HS-27A (cell line): ENCODE data around the gene DEGS2.
"Not testable (repeated sequence)": the region's sequence is repeated elsewhere in the genome, so short reads cannot be mapped to it uniquely, and the experiment has no call there.

Experiments used
- DNase-seq: peaks from one replicate; pipeline ENCODE4 v3.0.0-alpha.2; 2012; ENCODE audit warnings: low read depth, missing footprints

Gene DEGS2

DNA sequence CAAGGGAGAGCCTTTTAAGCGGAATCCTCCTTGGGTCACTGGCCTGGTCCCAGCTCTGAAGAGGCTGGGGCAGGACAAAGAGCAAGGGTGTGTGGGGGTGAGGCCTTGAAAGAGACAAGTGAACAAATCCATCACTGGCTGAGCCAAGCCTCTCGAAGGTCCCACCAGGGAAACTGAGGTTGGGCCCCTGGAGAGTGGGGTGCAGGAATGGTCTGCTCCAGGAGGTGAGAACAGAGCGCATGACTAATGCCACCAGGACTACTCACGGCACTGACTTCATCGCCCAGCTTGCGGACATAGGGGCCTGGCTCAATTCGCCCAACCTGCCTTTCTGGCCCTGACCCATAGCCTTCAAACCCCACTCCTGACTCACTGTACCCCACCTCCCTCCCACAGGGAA lies 19.2 kb upstream of the DEGS2 start:
- DNase-seq = no peak

DNA sequence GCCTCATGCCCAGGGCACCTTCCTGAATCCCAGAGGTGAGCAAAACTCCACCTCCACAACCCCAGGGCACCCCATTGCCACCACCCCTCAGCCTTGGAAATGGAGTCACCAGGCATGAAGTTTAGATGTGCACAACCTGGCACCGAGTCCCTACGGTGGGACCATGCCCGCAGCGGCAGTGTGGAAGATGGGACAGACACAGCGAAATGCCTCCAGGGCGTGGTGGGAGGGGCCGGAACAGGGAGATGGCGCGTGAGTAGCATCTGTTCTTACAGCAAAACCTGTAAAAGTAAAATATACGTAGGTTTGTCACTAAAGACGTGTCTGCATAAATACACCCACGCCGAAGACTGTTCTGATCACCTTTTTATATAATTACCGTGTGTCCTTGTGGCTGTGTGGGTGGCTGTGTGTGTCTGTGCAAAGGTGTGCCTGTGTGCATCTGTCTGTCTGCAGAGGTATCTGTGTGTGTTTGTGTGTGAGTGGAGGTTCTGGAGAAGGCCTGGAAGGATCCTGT lies 17.4 kb upstream of the DEGS2 start:
- DNase-seq = no peak

- no peak for DNase-seq
Measured at GRCh38 chr14:100173353-100173752, 13.9 kb upstream of the DEGS2 start.

DNA sequence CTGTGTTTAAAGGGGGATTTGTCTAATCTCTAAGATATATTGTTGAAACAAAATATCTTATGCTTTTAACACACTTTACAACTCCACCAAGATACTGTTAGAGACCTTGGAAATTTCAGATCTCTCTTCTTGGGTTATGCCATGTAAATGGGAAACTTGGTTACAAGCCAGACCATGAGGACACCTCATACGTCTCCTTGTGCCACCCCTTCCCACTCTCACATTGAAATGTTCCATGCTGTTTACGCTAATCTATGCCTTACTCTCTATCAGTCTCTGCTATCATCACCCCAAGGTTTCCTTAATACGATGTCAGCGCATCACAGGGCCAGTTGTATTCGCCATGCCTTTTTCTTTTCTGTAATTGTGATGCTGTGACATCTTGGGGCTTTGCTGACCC lies 13.4 kb upstream of the DEGS2 start:
- DNase-seq = no peak

GRCh38 chr14:100170880-100171279 lies 11.4 kb upstream of the DEGS2 start:
- no peak for DNase-seq

- no peak for DNase-seq
Measured at GRCh38 chr14:100168506-100168905, 9.1 kb upstream of the DEGS2 start.

- no peak for DNase-seq
Measured at GRCh38 chr14:100165831-100166440, 6.5 kb upstream of the DEGS2 start.

DNA sequence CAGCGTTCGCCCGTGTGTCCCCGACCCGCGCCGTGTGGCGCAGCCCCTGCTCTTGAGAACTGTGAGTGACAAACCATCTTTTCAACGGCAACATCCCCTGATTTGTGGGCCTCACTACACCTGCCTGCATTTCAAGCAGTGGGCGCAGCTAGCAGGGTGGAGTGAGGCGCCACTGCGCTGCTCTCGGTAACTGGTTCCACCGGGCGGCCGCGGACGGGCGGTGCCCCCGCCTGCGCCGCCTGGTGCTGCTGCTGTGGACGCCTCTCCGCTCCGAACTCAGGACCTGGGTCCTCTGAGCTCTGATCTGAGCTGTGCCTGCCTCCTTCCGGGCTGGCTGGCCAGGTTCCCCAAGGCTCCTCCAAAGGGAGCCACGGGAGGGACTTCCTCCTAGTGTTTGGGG lies 5.9 kb upstream of the DEGS2 start:
- no peak for DNase-seq

GRCh38 chr14:100160534-100160916 lies 1.1 kb upstream of the DEGS2 start:
- no peak for DNase-seq

DNA sequence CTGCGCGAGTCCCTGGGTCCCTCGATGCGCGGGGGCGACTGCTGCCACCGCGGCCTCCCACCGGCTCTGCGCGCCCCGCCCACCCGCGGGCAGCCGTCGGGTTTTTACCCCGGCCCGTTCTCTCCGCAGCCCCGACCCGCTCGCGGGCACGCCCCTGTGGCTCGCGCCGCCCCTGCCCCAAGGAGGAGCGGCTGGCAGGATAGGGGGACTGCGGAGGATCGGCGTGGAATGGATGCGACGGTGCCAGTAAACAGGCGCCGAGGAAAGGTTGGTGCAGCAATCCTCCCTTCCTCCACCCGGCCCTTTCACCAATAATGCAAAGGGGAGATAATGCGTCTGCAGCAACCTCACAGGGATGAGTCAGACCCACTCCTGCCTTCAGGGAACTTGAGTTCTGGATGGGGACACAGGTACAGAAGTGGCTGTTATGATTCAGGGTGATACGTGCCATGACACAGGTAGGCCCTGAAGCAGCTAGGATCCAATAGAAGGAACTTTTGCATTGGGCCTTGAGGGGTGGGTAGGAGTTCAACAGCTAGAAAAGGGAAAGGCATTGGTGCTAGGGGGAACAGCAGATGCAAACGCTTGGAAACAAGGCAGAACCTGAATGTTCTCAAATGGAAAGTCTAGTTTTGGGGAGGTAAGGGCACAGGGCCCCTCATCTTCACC lies 554 bp upstream of the DEGS2 start:
- no peak for DNase-seq

DNA sequence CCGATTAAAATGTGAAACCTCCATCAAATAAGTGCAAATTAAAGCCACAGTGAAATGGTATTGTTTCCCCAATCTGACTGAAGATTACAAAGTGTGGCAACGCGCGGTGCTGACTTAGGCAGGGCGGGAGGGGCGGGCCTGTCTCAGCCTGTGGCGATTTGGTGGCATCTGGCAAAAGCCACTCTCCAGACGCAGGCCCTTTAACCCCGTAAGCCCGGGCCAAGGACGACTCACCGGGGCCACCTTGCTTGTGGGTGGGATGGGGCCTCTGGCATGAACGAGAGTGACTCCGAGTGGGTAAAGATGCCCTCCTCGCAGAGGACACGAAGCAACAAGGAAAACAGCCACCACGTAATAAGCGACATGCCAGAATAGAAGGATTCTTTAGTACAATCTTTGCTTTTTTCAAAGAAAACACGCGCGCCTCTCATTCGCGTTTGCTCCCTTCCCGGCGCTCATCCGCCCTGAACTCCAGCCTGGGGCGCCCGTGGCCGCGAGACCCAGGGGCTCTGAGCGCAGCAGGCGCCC lies 815 bp downstream of the DEGS2 start:
- no peak for DNase-seq

DNA sequence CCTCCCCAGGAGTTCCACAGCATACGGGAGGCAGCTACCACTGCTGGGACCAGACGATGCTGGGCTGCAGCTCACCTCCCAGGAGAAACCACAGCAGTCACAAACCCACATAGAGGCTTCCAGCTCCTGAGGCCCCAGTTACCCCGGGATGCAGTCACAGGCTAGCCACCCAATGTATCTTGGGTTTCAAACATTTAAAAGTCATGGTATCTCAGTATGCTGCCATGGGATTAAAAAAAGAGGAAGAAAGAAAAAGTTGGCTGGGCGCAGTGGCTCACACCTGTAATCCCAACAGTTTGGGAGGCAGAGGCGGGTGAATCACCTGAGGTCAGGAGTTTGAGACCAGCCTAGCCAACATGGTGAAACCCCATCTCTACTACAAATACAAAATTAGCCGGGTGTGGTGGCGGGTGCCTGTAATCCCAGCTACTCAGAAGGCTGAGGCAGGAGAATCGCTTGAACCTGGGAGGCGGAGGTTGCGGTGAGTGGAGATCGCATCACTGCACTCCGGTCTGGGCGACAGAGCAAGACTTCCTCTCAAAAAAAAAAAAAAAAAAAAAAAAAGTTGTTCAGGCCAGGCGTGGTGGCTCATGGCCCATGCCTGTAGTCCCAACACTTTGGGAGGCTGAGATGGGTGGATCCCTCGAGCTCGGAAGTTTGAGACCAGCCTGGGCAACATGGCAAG lies 1.8 kb downstream of the DEGS2 start:
- not testable (repeated sequence) for DNase-seq

DNA sequence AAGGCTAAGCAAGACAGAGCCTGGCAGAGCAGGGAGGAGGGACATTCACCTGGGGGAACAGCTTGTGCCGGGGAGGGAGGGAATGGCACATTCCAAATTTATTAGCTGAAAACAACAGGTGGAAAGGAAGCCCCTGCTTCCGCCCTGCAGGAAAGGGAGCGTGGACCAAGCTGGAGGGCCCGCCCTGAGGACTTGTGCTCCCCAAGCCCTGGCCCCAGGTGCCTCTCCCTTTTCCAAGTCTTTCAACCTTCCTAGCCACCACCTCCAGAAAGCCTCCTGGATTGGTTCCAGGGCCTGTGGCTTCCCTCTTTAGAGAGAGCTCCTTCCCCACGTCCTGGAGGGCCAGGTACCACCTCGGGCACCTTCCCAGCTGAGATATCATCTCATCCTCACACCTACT lies 2.7 kb downstream of the DEGS2 start:
- DNase-seq = no peak

DNA sequence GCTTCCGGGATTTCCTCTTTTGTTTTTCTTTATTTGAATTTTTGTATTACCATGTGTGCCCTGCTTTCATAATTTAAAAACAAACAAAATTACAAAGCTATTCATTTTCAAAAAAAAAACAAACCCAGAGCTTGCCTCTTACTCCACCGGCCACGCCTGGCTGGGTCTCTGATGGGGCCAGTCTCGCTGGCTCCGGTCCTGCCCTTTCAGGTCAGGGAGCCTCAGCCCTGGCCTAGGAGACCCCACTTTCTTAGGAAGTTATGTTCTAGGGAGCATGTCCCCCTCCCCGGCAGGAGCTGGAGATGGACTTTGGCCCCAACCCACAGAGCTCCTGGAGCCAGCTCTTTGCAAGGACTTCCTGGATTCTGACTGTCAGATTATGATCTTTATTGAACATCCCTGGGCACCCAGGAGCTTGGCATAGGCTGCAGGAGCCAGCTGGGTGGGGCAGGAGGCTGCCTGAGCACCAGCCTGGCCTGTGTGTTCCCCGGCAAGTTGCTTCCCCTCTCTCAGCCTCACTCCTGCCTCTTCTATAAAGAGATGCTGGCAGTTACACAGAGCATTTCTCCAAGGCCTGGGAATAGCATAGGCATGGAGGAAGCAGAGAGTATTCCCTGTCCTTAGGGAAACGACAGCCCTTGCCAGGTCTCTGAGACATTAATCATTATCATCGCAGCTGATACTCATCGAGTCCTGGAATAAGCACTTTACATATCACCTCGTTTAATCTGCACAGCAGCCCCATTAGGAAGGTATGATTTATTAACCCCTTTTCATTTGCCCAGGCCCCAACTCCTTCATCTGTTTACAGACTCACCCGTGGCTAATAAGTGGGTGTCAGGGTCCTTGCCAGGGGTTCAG lies 3.5 kb downstream of the DEGS2 start:
- DNase-seq = no peak

GRCh38 chr14:100155049-100155621 lies 4.3 kb downstream of the DEGS2 start:
- DNase-seq = no peak

DNA sequence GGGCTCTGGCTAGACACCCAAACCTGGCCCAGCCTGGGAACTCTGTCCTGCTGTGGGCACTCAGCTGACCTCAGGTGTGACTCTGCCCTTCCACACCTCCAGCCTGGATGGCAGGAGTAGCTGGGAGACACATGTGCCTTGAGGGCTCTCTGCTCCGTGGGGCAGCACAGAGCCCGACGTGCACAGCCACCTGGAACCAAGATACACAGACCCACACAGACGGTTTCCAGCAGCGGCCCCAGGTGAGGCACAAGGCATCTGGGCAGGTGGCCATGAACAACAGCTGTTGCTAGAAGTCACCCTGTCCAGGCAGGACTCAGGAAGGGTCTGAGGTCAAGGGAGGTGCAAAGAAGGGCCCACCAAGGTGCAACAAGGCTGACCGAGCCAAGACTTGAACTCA lies 5.9 kb downstream of the DEGS2 start:
- no peak for DNase-seq

GRCh38 chr14:100152091-100152490 lies 7.4 kb downstream of the DEGS2 start:
- no peak for DNase-seq

GRCh38 chr14:100150932-100151587 lies 8.4 kb downstream of the DEGS2 start:
- DNase-seq = no peak

DNA sequence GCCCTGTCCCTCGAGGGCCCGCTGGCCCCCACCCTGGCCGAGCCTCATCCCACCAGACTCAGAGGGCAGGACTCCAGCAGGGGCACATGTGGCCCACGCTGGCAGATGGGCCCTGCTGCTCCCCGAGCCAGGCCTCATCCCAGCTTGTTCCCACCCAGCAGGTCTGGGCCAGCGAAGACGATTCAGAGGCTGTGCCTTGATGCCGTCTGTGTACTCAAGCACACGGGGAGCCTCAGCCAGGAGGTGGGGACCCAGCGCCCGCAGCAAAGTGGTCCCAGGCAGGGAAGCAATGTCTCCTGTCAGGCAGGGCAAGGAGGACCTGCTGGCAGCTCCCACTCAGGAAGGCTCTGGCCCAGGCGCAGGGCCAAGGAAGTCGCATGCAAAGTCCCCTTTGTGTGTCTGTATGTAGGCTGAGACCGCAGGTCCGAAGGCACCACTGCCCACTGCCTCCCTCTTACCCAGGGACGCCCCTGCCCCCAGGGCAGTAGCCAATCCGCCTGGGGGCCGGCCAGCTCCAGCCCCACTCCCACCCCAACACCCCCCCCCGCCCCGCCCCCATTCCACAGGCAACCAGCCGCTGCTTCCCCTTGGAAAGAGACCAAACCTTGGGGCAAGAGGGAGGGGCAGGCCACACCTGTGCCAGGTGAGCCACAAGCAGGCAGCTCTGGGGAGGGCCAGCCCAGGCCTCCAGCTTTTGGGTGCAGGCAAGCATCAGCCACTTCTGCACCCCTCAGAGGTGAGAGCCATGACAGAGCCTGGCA lies 9.4 kb downstream of the DEGS2 start:
- no peak for DNase-seq
